ENCODE results near the gene CHFR.
A peak's percentile ranks its signal among the peaks of the same experiment; 100 is the strongest.
"Not testable (repeated sequence)": the region's sequence is repeated elsewhere in the genome, so short reads cannot be mapped to it uniquely, and the experiment has no call there.

The CHFR gene

DNA sequence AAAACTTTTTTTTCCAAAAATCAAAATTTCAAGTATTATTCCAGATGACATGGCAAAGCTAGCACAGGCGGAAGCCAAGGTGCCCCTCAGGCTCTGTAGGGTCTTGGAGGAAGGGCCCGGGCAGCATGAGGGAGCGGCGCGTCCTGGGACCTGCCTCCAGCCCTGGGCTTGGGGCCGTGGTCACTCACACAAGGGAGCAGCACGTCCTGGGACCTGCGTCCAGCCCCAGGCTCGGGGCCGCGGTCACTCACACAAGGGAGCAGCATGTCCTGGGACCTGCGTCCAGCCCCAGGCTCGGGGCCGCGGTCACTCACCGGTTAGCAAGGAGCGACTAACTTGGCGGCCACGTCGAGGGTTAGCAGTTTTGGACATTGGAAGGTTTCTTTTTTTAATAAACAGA lies 46.9 kb downstream of the CHFR start:
- TF ChIP-seq CTCF (IDR thresholded peaks at IDR 0.05; ENCODE audit: extremely low read depth, insufficient read depth, missing control alignments) = no peak
- DNase-seq (ENCODE audit: low spot score) = no peak
- in situ Hi-C loops (cut with MboI; ENCODE audit: low pct_unique_long_range_greater_than_20kb, low sequenced_read_pairs, unreplicated experiment) = no loop called here

DNA sequence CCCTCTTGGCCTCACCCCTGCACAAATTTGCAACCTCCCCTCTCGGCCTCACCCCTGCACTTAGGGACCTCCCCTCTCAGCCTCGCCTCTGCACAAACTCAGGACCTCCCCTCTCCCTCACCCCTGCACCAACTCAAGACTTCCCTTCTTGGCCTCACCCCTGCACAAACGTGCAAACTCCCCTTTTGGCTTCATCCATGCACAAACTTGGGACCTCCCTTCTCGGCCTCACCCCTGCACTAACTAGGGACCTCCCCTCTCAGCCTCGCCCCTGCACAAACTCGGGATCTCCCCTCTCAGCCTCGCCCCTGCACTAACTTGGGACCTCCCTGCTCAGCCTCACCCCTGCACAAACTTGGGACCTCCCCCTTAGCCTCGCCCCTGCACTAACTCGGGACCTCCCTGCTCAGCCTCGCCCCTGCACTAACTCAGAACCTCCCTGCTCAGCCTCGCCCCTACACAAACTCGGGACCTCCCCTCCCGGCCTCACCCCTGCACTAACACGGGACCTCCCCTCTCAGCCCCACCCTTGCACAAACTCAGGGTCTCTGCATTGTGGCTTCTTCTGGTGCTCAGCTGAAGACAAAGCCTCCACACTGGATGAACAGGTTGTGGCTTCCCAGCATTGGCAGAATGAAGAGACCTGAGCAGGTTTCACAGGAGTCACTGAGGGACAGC lies 47.7 kb downstream of the CHFR start:
- no peak for DNase-seq (ENCODE audit: low spot score)
- in situ Hi-C loops (cut with MboI; ENCODE audit: low pct_unique_long_range_greater_than_20kb, low sequenced_read_pairs, unreplicated experiment) = no loop called here
- no peak for TF ChIP-seq CTCF (IDR thresholded peaks at IDR 0.05; ENCODE audit: extremely low read depth, insufficient read depth, missing control alignments)

GRCh38 chr12:132838410-132839080 lies 48.9 kb downstream of the CHFR start:
- DNase-seq (ENCODE audit: low spot score) = no peak
- in situ Hi-C loops (cut with MboI; ENCODE audit: low pct_unique_long_range_greater_than_20kb, low sequenced_read_pairs, unreplicated experiment) = no loop called here
- TF ChIP-seq CTCF (IDR thresholded peaks at IDR 0.05; ENCODE audit: extremely low read depth, insufficient read depth, missing control alignments) = no peak

DNA sequence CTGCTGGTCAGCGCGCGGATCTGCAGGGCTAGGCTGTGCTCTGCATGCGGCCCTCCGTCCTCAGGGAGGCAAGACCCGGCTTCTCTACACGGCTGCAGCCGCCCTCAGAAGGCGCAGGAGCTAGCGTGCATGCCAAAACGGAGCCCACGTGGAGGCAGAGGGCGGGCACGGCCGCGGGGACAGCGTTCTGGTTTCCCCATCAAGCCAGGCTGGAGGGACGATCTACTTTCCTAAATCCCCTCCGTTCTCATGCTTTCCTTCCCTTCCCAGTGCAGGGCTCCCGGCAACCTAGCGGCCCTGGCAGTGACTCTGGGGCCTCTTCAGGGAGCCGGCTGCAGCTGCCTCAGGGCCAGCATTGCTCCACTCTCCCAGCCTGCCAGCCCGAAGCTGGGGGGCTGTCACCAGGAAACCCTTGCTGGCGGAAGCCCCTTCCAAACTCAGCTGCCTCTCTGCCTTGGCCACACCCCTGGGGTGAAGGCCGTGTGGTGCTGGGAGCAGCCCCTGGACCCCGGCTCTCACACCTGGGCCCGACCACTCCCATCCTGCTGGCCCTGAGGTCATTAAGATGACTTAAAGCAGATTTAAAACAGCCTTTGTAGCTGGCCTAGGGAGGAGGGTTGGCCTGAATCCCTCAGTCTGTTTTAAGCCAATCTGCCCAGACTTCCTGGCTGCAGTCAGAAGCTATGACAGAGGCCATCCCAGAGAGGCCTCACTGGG lies 49.6 kb downstream of the CHFR start:
- no peak for TF ChIP-seq CTCF (IDR thresholded peaks at IDR 0.05; ENCODE audit: extremely low read depth, insufficient read depth, missing control alignments)
- no peak for DNase-seq (ENCODE audit: low spot score)
- in situ Hi-C loops (cut with MboI; ENCODE audit: low pct_unique_long_range_greater_than_20kb, low sequenced_read_pairs, unreplicated experiment) = no loop called here

GRCh38 chr12:132836795-132837331 lies 50.5 kb downstream of the CHFR start:
- TF ChIP-seq CTCF (IDR thresholded peaks at IDR 0.05; ENCODE audit: extremely low read depth, insufficient read depth, missing control alignments) = no peak
- in situ Hi-C loops (cut with MboI; ENCODE audit: low pct_unique_long_range_greater_than_20kb, low sequenced_read_pairs, unreplicated experiment) = no loop called here
- peak; percentile 59 for DNase-seq (ENCODE audit: low spot score)

- in situ Hi-C loops (cut with MboI; ENCODE audit: low pct_unique_long_range_greater_than_20kb, low sequenced_read_pairs, unreplicated experiment); DNase-seq (ENCODE audit: low spot score): not testable (repeated sequence)
Measured at GRCh38 chr12:132836230-132836629, 51.2 kb downstream of the CHFR start.

All from GM13977 (cell line).